Left forelimb (tissue), 1 donor: ENCODE results near the gene TMEM218.
"Not testable (repeated sequence)": the region's sequence is repeated elsewhere in the genome, so short reads cannot be mapped to it uniquely, and the experiment has no call there.

Experiments
- DNase-seq: peaks from one replicate; pipeline ENCODE4 v3.0.0-alpha.2; 2018; ENCODE audit warnings: low spot score

Gene TMEM218

DNA sequence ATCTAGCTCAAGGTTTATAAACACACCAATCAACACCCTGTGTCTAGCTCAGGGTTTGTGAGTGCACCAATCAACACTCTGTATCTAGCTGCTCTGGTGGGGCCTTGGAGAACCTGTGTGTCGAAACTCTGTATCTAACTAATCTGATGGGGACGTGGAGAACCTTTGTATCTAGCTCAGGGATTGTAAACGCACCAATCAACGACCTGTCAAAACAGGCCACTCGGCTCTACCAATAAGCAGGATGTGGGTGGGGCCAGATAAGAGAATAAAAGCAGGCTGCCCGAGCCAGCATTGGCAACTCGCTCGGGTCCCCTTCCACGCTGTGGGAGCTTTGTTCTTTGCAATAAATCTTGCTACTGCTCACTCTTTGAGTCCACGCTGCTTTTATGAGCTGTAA is 21.3 kb downstream of the TMEM218 start:
- DNase-seq, result not testable (repeated sequence)

DNA sequence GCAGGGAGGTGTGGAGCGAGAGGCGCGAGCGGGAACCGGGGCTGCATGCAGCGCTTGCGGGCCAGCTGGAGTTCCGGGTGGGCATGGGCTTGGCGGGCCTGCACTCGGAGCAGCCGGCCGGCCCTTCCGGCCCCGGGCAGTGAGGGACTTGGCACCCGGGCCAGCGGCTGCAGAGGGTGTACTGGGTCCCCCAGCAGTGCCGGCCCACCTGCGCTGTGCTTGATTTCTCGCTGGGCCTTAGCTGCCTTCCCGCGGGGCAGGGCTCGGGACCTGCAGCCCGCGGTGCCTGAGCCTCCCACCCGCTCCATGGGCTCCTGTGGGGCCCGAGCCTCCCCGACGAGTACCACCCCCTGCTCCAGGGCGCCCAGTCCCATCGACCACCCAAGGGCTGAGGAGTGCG is 21.9 kb downstream of the TMEM218 start:
- not testable (repeated sequence) for DNase-seq

DNA sequence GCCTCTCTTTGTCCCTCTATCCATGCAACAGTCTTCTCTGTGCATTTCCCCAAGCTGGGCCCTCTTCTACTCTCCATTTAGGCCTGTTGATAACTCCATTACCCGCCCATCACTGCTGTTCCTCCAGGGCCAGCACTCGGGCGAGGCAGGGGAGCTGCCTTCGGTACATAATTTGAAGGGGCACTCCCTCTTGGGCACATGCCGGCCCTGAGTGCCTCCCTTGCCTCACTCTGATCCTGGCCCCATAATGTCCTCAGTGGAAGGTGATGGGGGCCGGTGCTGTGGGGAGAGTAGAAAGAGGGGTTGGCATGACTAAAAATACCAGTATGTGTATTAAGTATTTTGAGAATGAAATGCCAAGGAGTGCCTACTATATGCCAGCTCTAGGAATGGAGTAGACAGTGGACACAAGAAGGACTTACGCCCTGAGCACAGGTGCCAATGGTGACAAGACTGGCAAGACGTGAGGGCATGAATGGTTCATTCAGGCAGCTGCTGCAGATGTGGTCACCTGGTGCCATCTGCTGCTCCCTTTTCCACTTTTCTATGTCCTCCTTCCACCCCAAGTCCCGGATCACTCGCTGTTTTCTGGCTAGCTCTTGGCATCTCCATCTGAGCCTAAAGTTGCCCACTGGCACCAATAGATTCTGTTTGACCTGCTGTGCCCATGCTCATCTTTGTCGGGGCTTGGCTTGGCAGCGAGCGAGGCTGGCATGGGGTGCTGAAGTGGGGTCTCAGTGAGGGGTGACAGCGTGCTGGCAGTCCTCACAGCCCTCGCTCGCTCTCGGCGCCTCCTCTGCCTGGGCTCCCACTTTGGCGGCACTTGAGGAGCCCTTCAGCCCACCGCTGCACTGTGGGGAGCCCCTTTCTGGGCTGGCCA is 22.6 kb downstream of the TMEM218 start:
- DNase-seq, result no peak

DNA sequence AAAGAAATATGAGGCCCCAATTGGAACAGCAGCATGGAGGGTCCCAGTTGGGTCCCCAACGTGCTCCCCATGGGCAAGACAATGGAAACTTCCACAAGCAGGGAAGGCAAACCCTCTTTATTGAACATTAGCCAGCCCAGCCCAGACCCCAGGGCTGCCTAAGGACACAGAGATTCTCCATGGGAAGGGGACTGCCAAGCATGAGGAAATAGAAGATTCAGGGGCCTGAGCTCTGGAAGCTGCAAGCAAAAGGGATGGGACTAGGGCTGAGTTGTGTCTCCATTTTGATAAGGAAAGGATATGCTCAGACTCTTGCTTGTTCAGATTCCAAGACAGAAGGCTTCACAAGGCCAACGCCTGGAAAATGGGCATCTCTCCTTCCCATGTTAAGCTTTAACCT is 23.3 kb downstream of the TMEM218 start:
- no peak for DNase-seq

DNA sequence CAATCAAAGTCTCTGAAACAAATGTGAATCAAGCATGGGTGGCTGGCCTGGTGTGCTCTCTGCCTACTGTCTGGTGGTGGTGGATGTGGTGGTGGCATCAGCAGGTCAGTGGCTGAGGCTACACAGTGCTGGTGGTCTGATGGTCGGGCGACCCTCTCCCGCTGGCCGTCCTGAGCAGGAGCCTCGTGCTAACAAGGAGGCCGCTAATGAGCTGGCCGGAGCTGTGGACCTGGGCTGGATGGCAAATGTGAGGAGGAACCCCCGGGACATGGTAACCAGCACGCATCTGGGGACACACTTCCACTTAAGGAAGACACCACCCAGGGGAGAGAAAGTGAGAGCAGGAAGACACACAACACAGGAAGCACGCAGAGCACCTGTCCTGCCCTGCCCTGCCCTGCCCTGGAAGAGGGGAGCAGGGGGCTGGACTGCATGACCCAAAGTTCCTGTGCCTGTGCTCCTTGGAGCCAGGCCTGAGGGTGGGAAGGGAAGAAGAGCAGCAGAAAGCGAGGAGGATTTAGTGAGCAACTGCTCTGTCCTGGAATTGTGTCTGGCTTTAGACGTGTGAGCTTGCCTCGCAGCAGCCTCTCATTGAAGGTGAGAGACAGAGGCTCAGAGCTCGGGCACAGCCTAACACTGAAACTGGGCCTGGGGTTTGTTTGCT is 24.7 kb downstream of the TMEM218 start:
- no peak for DNase-seq

DNA sequence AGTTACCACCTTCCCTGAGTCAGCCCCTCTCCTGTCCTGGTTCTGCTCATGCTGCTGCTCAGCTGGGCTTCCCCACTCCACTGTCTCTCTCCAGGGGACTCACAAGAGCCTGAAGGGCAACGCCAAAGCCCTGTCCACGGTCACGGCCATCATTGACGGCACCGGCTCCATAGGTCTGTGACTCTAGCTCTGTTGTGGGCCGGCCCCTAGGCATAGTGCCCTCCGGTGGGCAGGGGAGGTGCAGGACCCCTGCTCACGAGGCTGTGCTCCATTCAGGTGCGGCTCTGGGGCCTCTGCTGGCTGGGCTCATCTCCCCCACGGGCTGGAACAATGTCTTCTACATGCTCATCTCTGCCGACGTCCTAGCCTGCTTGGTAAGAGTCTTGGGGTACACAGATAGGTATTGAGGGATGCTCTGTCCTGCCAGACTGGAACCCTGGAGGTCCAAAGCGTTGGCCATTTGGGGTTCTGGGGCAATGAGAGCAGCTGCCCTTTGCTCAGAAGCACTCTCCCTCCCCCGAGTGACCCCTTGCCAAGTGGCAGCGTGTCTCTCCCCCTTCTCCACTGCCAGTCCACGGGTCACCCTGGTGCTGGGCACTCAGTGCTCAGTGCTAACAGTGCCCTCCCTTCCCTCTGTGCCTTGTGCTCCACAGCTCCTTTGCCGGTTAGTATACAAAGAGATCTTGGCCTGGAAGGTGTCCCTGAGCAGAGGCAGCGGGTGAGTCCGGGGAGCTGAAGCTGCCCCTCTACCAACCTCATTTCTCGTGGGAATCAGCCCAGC is 25.9 kb downstream of the TMEM218 start:
- no peak for DNase-seq

DNA sequence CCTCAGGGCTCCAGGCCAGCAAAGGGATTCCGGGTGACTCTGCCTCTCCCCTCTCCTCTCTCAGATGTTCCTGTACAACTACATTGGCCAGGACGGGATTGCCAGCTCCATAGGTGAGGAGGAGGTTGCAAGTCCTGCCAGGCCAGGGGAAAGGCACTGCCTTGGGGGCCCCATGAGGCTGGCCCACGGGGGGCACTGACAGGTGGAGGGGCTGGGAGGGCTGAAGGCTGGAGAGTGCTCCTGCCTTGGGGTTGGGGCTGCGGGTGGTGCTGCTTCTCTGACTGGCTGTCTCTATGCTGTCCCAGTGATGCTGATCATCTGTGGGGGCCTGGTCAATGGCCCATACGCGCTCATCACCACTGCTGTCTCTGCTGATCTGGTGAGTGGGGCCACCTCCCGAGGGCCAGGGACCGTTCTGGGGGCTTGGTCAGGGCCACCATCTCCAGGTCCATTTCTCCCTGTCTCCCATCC is 26.6 kb downstream of the TMEM218 start:
- DNase-seq, result no peak

DNA sequence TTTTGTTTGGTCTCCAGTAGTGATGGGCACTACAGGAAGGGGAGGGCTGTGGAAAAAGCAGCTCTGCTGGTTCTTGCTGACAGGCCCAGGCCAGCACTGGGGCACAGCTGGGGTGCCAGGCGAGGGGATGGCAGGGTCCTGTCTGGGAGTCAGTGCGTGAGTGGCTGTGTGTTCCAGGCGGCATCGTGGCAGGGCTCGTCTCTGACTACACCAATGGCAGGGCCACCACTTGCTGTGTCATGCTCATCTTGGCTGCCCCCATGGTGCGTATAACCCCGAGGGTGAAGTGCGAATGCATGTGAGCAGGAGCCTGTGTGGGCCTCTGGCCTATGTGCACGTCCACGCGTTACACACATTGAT is 27.4 kb downstream of the TMEM218 start:
- no peak for DNase-seq

DNA sequence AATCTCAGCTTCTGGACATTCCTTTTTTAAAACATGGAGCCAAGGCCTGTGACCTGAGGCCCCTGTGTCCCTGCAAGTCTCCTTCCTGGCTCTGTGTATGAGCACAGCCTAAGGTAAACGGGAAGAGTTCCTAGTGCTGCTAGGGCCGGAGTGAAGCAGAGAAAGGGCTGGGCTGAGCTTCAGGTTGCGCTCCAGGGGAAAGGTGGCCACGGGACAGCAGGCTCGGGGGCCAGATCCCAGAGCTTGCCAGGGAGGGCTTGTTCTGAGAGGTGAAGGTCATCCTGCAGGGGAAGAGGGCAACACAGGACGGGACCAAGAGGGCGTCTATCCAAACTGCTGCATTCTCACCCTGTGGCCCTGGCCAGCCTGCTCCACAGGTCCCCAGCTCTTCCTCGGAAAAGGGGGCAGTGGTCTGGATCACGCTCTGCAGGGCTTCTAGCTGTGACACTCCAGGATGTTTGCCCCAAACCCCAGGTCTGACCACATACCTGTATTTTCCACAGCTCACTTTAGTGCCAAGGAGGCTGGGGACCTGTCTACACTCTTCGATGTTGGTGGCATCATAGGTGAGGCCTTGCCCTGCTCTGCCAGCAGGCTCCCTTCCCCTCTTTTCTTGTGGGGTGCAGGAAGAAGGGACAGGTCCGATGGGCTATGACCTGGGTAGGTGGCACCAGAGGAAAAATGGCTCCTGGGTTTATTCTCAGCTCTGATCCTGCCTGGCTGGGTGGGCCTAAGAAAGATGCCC is 27.9 kb downstream of the TMEM218 start:
- DNase-seq, result no peak

DNA sequence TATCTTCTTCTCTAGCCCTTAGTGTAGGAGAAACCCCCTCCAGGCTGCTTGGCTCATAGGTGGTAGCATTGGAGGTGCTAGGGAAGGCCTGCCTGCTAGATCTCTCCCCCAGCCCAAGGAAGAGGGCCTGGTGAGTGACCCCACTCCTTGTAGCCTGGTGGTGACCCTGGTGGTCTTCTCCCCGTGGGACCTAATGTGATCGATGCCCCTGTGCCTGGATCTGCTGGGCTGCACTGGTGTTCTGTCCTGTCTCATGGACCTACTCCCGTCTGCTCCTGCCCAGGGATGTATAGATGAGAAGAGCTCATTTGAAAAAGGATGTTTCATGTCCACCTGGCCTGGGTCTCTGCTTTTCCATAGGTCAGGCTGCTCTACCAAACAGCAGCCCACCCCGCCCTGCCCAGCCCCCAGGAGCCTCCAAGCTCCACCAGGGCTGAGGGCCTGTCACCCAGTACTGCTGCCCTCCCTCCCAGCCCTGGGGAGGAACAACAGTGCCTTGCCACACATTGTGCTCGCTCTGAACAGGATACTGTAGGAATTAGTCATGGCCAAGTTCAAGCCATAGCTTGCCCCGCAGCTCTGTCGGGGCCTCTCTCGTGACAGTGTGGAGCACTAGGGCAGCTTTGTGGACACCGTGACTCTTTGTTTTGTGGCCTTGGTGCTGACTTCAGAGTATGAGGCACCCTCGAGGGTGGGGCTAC is 28.7 kb downstream of the TMEM218 start:
- no peak for DNase-seq

DNA sequence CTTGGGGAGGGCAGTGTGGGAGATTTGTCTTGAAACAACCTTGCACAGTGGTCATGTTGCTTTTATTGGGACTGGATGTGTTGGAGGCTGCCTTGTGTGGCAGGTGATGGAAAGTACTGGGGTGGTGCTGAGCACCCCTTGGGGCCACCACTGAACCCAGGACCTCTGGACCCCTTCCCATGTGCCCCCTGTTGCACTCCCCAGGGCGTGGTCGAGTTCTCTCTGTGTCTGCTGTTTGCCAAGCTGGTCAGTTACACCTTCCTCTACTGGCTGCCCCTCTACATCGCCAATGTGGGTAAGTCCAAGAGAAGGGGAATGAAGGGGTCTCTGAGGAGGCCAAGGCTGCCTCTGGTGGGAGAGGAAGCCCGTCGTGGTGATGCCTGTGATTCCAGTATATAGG is 29.4 kb downstream of the TMEM218 start:
- DNase-seq, result no peak

DNA sequence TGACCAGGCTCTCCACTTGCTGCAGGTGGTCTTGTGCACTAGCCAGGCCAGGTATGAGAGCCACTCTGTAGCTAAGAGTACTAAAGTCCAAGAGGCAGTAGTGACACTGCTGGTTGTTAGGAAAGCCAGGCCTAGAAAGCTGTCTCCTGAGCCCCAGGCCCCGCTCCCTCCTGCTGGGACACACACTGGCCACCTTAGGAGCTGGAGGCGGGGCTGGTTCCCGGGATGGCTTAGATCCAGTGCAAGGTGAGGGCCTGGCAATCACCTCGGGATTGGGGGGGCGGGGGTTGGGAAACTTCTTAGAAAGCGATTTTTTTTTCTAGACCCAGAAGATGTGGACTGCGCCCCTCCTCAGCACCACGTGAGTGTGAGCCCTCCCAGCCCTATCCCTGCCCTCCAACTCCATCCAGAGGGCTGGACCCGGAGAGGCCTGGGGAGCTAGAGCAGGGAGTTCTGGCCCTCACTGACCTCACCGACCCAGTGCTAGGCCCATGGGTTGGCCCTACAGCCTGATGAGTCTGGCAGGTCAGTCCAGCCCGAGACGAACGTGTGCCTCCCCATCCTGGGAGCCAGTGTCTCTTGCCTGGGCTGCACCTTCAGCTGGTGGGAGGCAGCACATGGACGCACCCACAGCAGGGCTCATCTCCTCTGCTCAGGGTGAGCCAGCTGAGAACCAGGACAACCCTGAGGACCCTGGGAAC is 30.2 kb downstream of the TMEM218 start:
- no peak for DNase-seq

DNA sequence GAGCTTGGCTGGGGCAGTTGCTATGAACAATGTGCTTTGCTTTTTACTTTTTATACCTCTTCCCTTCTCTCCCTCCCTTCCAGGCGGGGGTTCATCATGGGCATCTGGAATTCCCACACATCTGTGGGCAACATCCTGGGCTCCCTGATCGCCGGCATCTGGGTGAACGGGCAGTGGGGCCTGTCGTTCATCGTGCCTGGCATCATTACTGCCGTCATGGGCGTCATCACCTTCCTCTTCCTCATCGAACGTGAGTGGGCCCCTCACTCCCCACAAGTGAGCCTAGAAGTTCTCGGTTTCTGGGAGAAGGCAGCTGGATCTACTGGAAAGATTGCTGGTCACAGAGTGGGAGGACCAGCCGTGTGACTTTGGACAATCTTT is 30.9 kb downstream of the TMEM218 start:
- no peak for DNase-seq

DNA sequence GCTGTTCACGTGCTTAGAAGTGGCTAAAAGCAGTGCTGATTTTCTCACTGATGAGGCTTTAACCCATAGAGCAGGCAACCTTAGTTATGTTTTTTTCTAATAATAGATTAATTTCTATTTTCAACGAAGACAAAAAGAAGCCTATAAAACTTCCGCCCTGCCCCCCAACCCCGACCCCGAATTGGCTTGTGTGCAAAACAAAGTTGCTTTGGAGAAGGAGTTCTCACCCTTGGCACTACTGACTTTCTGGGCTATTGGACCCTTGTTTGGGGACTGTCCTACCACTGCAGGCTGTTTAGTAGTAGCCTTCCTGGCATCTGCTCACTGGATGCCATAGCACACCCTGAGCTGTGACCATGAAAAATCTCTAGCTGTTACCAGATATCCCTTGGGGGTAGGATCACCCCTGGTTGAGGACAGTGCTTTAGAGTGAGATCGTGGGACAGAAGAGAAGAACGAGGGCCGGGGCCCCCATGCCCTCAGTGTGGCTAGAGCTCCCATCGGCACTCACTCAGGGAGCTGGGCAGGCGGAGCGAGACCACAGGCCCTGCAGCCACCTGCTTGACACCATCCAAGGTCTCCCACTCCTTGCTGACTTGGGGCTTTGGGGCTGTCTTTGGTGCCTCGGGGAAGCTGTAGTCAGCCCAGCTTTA is 31.4 kb downstream of the TMEM218 start:
- DNase-seq, result no peak

DNA sequence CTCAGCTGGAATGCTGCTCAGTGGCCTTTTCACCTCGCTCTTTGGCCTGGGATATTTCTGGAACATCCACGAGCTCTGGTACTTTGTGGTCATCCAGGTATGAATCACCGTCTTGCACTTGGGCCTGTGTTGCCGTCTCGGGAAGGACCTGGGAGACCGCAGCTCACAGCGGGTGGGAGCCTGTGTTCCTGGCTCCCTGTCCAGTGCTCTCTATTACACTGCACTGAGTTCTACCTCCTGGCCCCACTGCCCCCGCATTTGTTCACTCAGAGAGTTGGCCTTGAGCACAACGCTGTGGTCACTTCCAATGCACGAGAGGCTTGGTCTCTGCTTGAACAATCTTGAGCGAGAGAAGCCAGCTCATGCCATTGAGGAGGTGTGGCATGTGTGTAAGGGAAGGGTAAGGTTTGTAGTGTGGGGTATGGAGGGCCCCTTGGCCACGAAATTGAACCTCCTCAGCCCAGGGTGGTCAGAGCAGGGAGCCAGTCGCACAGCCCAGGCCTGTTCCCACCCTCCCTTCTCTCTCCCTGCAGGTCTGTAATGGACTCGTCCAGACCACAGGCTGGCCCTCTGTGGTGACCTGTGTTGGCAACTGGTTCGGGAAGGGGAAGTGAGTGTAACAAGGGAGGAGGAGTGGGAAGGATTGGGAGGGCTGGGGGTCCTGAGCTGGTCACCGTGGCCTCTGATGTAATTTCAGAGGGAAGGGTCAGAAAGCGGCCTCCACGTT is 32.1 kb downstream of the TMEM218 start:
- DNase-seq, result no peak

DNA sequence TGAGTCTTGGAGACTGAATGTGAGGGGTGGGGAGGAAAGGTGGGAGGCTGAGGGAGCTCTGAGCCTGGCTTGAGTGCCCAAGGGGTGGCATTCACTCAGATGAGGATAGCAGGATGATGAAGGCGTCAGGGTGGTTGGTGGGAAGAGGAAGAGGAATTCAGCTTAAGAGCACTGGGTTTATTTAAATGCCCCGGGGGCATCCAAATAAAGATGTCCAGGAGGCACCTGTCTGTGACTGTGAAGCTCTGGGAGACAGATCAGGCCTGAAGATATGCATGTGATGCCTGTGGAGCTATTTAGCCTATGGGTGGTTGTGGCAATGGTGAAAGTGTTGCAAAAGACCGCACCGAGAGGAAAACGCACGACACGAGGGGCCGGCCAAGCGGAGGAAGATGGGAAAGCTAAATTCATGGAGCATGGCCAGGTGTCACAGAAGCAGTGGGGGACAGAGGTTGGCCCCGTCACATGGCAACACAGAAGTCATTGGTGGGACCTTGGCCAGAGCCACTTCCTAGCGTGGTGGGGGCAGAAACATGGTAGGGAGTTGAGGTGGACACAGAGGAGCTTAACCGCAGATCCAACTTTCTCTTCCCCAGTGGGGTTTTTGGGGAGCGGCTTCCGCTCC is 32.8 kb downstream of the TMEM218 start:
- no peak for DNase-seq

DNA sequence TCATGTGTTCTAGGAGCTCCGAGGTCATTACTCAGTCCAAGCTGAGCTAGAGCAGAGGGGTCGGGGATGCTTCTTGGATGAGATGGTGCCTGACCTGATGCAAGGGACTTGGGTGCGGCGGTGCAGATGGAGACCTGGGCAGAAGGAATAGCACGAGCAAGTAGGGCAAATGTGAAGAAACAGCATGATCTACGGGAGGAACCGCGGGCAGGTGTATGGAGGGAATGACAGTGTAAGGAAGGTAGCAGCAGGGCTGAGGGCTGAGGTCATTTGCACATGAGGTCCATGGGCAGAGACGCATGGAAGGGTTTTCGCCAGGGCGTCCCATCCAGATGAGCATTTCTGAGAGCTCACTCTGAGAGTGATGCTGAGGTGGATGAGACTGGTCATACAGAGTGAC is 33.4 kb downstream of the TMEM218 start:
- DNase-seq, result no peak

DNA sequence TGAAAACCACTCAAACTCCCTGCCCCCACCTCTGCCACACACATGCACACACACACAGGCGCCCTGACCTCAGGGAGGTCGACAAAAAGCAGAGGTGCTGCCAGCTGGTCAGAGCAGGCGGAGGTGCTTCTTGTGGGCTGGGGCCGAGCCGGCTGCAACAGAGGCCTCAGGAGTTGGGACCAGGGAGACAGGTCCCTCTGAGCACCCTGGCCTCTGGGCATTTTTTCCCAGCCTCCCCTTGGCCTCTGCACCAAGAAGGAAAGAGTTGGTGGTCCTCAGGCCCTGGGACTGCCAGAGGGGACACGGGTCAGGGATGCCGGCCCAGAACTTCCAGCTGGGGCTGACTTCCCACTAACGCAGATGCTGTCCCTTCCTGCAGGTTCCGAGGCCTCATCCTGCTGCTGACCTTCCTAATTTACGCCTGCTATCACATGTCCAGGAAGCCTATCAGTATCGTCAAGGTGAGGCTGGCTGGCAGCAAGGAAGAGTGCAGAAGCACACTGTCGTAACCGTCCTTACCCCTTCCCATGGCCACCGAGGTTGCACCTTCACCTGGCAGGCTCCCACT is 35.0 kb downstream of the TMEM218 start:
- no peak for DNase-seq

DNA sequence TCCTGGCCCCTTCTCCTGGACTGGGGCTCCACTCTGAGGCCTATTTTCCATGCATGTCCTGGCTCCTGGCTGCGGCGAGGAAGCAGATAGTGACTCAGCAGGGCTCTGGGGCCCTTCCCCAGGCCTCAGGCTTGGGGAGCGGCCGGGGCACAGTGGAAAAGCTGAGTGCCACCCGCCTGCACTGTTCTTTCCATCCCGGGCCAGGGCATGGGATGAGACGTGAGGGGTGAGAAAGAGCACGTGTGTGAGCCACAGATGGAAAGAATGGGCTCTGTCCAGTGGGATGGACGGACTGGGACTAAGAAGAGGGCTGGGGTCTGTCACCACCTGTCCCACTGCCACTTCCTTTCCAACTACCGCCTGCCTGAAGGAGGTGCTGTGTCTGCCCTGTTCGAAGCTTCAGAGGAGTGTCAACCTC is 35.5 kb downstream of the TMEM218 start:
- no peak for DNase-seq
